ENCODE measurements around the gene RCL1.

DNA sequence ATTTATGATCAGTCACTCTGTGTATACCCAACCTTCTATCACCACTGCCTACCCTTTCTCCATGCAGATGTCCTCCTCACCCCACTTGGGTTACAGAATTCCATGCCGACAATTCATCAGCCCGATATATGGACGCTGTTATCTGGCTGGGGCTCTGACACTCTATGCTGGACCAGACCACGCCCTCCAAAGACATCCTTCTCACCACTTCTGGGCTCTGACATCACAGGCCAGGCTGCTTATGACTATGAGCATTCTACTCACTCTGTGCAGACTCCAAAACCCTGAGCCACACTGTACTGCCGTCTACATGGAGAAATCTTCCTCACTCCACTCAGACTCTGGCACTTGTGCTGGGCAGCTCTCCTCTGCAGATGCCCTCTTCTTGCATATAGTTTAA is 44.1 kb upstream of the RCL1 start:
- TF ChIP-seq, protein P1, sequence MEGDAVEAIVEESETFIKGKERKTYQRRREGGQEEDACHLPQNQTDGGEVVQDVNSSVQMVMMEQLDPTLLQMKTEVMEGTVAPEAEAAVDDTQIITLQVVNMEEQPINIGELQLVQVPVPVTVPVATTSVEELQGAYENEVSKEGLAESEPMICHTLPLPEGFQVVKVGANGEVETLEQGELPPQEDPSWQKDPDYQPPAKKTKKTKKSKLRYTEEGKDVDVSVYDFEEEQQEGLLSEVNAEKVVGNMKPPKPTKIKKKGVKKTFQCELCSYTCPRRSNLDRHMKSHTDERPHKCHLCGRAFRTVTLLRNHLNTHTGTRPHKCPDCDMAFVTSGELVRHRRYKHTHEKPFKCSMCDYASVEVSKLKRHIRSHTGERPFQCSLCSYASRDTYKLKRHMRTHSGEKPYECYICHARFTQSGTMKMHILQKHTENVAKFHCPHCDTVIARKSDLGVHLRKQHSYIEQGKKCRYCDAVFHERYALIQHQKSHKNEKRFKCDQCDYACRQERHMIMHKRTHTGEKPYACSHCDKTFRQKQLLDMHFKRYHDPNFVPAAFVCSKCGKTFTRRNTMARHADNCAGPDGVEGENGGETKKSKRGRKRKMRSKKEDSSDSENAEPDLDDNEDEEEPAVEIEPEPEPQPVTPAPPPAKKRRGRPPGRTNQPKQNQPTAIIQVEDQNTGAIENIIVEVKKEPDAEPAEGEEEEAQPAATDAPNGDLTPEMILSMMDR (IDR thresholded peaks at IDR 0.05; ENCODE audit: extremely low read depth in 1 of 2, insufficient read depth in 1 of 2, low read depth in 1 of 2, low read length in 2 of 2) = no peak
- TF ChIP-seq EZH2 (IDR thresholded peaks at IDR 0.05; ENCODE audit: borderline replicate concordance, low read depth, low read length, severe bottlenecking) (no peak), POLR2A (IDR thresholded peaks at IDR 0.05; ENCODE audit: low read depth, low read length) (no peak), POLR2AphosphoS5 (IDR thresholded peaks at IDR 0.05; ENCODE audit: insufficient read depth, low read depth, low read length) (no peak), GATA2 (IDR thresholded peaks at IDR 0.05; ENCODE audit: insufficient read depth, insufficient read length, low read depth, low read length) (no peak), JUN (IDR thresholded peaks at IDR 0.05; ENCODE audit: borderline replicate concordance, insufficient read depth, insufficient read length, low read depth) (no peak)

Data from endothelial cell of umbilical vein (primary cell).